HepG2 (cell line): ENCODE measurements around the gene PITHD1. TPM values are rescaled to one million over a fixed set of nuclear protein-coding genes. Genes with fewer than 3 reads are reported as not detected.

Source experiments
- ATAC-seq: fragments of 200-7000 bp; cut with Tn5 transposase; 3 replicates; pipeline ENCODE4 v1.9.1; 2020; ENCODE audit warnings: mild to moderate bottlenecking, moderate library complexity
- BruUV-seq: library from RNA; stranded (reverse); fragments of 400-500 nt; replicated peaks from 2 replicates; lab custom pipeline; 2021; lab: Mats Ljungman, UMichigan
- CTCF ChIA-PET: fragments of 300-600 bp; formaldehyde crosslinking; extraction: SDS; loops from one replicate; lab custom pipeline; 2021; ENCODE audit warnings: low total read pairs, inconsistent platforms, low intra/inter-chr PET ratio; lab: Yijun Ruan, JAX
- POLR2A ChIA-PET: fragments of 350-600 bp; sonication (Branson Sonifier 250); formaldehyde crosslinking; loops from one replicate; lab custom pipeline; 2020; ENCODE audit warnings: antibody characterized with exemption, inconsistent platforms; lab: Yijun Ruan, JAX
- DNase-seq: peaks from one replicate; pipeline ENCODE4 v3.0.0-alpha.2; 2015; ENCODE audit warnings: low spot score
- FAIRE-seq: peaks from 3 replicates; lab custom pipeline; 2011; peaks lifted over from hg19 to GRCh38; lab: Jason Lieb, UNC
- H2AFZ ChIP-seq: one replicate; pipeline ENCODE4 v1.6.1; 2011; ENCODE audit warnings: low read length, inconsistent platforms
- H3K27ac ChIP-seq: fragments of 300-600 bp; 3 replicates; pipeline ENCODE4 v1.8.0; 2011; ENCODE audit warnings: mixed run types, mild to moderate bottlenecking, mixed read lengths, low read length, inconsistent platforms; ENCODE audit not compliant: insufficient read depth; ENCODE audit errors: extremely low read length
- H3K27me3 ChIP-seq, 2 experiments: fragments of 200-600 bp in 1 of 2; 2 replicates in 1 of 2; 3 replicates in 1 of 2; pipeline versions ENCODE4 v1.6.0 to v1.8.0; 2011; ENCODE audit warnings: low read length in 2 of 2, mild to moderate bottlenecking in 2 of 2, moderate library complexity in 2 of 2, inconsistent platforms in 1 of 2; ENCODE audit not compliant: insufficient read depth in 2 of 2, control insufficient read depth in 1 of 2
- H3K36me3 ChIP-seq, 2 experiments: fragments of 200-600 bp in 1 of 2; replicated peaks in 1 of 2; 2 replicates in 1 of 2; 3 replicates in 1 of 2; pipeline versions ENCODE4 v1.5.1 to v1.8.0; 2011; ENCODE audit warnings: low read length in 2 of 2, inconsistent platforms in 1 of 2; ENCODE audit not compliant: insufficient read depth in 2 of 2, control insufficient read depth in 1 of 2
- H3K4me1 ChIP-seq: 2 replicates; pipeline ENCODE4 v1.5.1; 2012; ENCODE audit warnings: low read length, inconsistent platforms; ENCODE audit not compliant: insufficient read depth
- H3K4me2 ChIP-seq: 2 replicates; pipeline ENCODE4 v1.6.0; 2011; ENCODE audit warnings: low read depth, low read length, inconsistent platforms
- H3K4me3 ChIP-seq, 3 experiments: fragments of 200-600 bp in 1 of 3; sonication (generic), shearing (Covaris generic) in 1 of 3; replicated peaks in 1 of 3; 2 replicates each; pipeline ENCODE4 v1.5.1; 2011 to 2016; ENCODE audit warnings: low read length in 3 of 3, inconsistent platforms in 2 of 3, low read depth in 2 of 3, mild to moderate bottlenecking in 2 of 3, control low read depth in 1 of 3, mixed read lengths in 1 of 3; ENCODE audit not compliant: insufficient read depth in 1 of 3
- H3K79me2 ChIP-seq: one replicate; pipeline ENCODE4 v1.6.1; 2011; ENCODE audit warnings: low read length, inconsistent platforms; ENCODE audit not compliant: insufficient read depth
- H3K9ac ChIP-seq: 2 replicates; pipeline ENCODE4 v1.6.0; 2011; ENCODE audit warnings: mild to moderate bottlenecking, low read depth, low read length, inconsistent platforms; ENCODE audit not compliant: insufficient read depth
- H3K9me3 ChIP-seq: 2 replicates; pipeline ENCODE4 v1.5.1; 2012; ENCODE audit warnings: mild to moderate bottlenecking, low read length
- H4K20me1 ChIP-seq: 2 replicates; pipeline ENCODE4 v1.6.0; 2011; ENCODE audit warnings: inconsistent platforms, mild to moderate bottlenecking, low read length, moderate library complexity; ENCODE audit not compliant: insufficient read depth
- ATAD3A ChIP-seq: sonication (generic); formaldehyde crosslinking; IDR thresholded peaks from 2 replicates; pipeline ENCODE4 v1.4.0; 2020; ENCODE audit warnings: missing genetic modification reagents
- BRF2 ChIP-seq: sonication (generic); formaldehyde crosslinking; IDR thresholded peaks from 2 replicates; pipeline ENCODE4 v1.8.1; 2022; ENCODE audit warnings: mild to moderate bottlenecking, missing genetic modification reagents
- ETV6 ChIP-seq: sonication (generic); formaldehyde crosslinking; conservative IDR thresholded peaks from 2 replicates; pipeline ENCODE4 v1.4.0; 2020; ENCODE audit warnings: missing genetic modification reagents
- IRX3 ChIP-seq: sonication (generic); formaldehyde crosslinking; IDR thresholded peaks from 2 replicates; pipeline ENCODE4 v1.8.1; 2023; ENCODE audit warnings: mild to moderate bottlenecking, low read depth, missing genetic modification reagents, borderline replicate concordance
- JUND ChIP-seq: sonication (generic); formaldehyde crosslinking; IDR thresholded peaks from 2 replicates; pipeline ENCODE4 v1.8.0; 2022; ENCODE audit warnings: mild to moderate bottlenecking, missing genetic modification reagents
- KAT2B ChIP-seq: fragments of 150-350 bp; IDR thresholded peaks from 2 replicates; pipeline ENCODE4 v1.6.1; 2014; ENCODE audit warnings: low read depth, low read length, borderline replicate concordance
- KAT7 ChIP-seq: IDR thresholded peaks from 2 replicates; pipeline ENCODE4 v1.6.1; 2018; ENCODE audit warnings: borderline replicate concordance, missing compliant biosample characterization
- KLF9 ChIP-seq: IDR thresholded peaks from 2 replicates; pipeline ENCODE4 v1.6.1; 2016; ENCODE audit warnings: low read depth
- NKX3-1 ChIP-seq: sonication (generic); formaldehyde crosslinking; IDR thresholded peaks from 2 replicates; pipeline ENCODE4 v1.5.0; 2020; ENCODE audit warnings: missing genetic modification reagents
- NR2F1 ChIP-seq, 2 experiments: fragments of 450-650 bp in 1 of 2; formaldehyde crosslinking in 1 of 2; IDR thresholded peaks; 2 replicates each; pipeline versions ENCODE4 v1.5.0 to v1.6.1; 2016 to 2020; ENCODE audit warnings: mild to moderate bottlenecking in 1 of 2, missing compliant biosample characterization in 1 of 2, missing genetic modification reagents in 1 of 2, moderate library complexity in 1 of 2
- SALL2 ChIP-seq: sonication (generic); formaldehyde crosslinking; IDR thresholded peaks from 2 replicates; pipeline ENCODE4 v1.8.1; 2023; ENCODE audit warnings: mild to moderate bottlenecking, missing genetic modification reagents, inconsistent platforms
- SRSF9 ChIP-seq: fragments of 200-400 bp; formaldehyde crosslinking; IDR thresholded peaks from 2 replicates; pipeline ENCODE4 v1.6.1; 2018; ENCODE audit warnings: borderline replicate concordance, mild to moderate bottlenecking, low read depth, low read length; ENCODE audit not compliant: insufficient read depth, poor library complexity, severe bottlenecking
- TBL1XR1 ChIP-seq: fragments of 150-350 bp; IDR thresholded peaks from 2 replicates; pipeline ENCODE4 v1.6.1; 2014; ENCODE audit warnings: borderline replicate concordance, low read length; ENCODE audit not compliant: partially characterized antibody
- THAP7 ChIP-seq: sonication (generic); formaldehyde crosslinking; IDR thresholded peaks from 2 replicates; pipeline ENCODE4 v1.8.1; 2023; ENCODE audit warnings: mild to moderate bottlenecking, missing genetic modification reagents
- ZMYM3 ChIP-seq: sonication (generic); formaldehyde crosslinking; IDR thresholded peaks from 2 replicates; pipeline ENCODE4 v1.5.1; 2020; ENCODE audit warnings: mild to moderate bottlenecking, missing genetic modification reagents
- ZNF326 ChIP-seq: sonication (generic); formaldehyde crosslinking; IDR thresholded peaks from 2 replicates; pipeline ENCODE4 v1.4.0; 2020; ENCODE audit warnings: missing genetic modification reagents, borderline replicate concordance
- ZNF446 ChIP-seq: sonication (generic); formaldehyde crosslinking; IDR thresholded peaks from 2 replicates; pipeline ENCODE4 v1.5.0; 2020; ENCODE audit warnings: mild to moderate bottlenecking, missing genetic modification reagents
- ZNF501 ChIP-seq: sonication (generic); formaldehyde crosslinking; IDR thresholded peaks from 2 replicates; pipeline ENCODE4 v1.5.1; 2020; ENCODE audit warnings: mild to moderate bottlenecking, moderate library complexity, missing genetic modification reagents
- ZNF577 ChIP-seq: sonication (generic); formaldehyde crosslinking; IDR thresholded peaks from 2 replicates; pipeline ENCODE4 v1.4.0; 2020; ENCODE audit warnings: mild to moderate bottlenecking, low read depth, missing genetic modification reagents, borderline replicate concordance
- ZNF720 ChIP-seq: sonication (generic); formaldehyde crosslinking; IDR thresholded peaks from 2 replicates; pipeline ENCODE4 v1.4.0; 2020; ENCODE audit warnings: missing genetic modification reagents
- ZNF761 ChIP-seq: sonication (generic); formaldehyde crosslinking; conservative IDR thresholded peaks from 2 replicates; pipeline ENCODE4 v1.4.0; 2020; ENCODE audit warnings: mild to moderate bottlenecking, missing genetic modification reagents
- ZNF768 ChIP-seq: sonication (generic); formaldehyde crosslinking; IDR thresholded peaks from 2 replicates; pipeline ENCODE4 v1.4.0; 2020; ENCODE audit warnings: missing genetic modification reagents
- ZNF777 ChIP-seq: sonication (generic); formaldehyde crosslinking; IDR thresholded peaks from 2 replicates; pipeline ENCODE4 v1.4.0; 2020; ENCODE audit warnings: missing genetic modification reagents
- ZSCAN20 ChIP-seq: sonication (generic); formaldehyde crosslinking; IDR thresholded peaks from 2 replicates; pipeline ENCODE4 v1.4.0; 2020; ENCODE audit warnings: missing genetic modification reagents, mild to moderate bottlenecking, borderline replicate concordance
- WGBS: methylation state at CpG from one replicate; pipeline ENCODE4 v1.1.6; 2017; ENCODE audit warnings: low lambda C conversion rate; 5-methylcytosine and 5-hydroxymethylcytosine counted together
- in situ Hi-C: cut with HindIII; loops from 2 replicates; pipeline ENCODE4 v1.10.0; 2017; ENCODE audit warnings: low pct_unique_long_range_greater_than_20kb; ENCODE audit not compliant: extremely low pct_ligation_motif_present
- intact Hi-C: fragments of 100-400 bp; cut with micrococcal nuclease; formaldehyde crosslinking; loops from one replicate; pipeline ENCODE4 v1.10.0; 2022; ENCODE audit not compliant: unreplicated experiment
- polyA plus RNA-seq, 8 experiments: library from polyadenylated mRNA; depleted of rRNA in 3 of 8; stranded (reverse) in 7 of 8; unstranded in 1 of 8; fragments of >200 nt; fragmentation: Illumina TruSeq in 4 of 8; extraction: Trizol in 4 of 8; gene quantifications; 2 replicates each; pipeline versions ENCODE4 v1.2.1 to v1.2.3, GENCODE V29; 2011 to 2016; ENCODE audit warnings: low read depth in 4 of 8, missing spikeins in 1 of 8, mixed read lengths in 1 of 8; ENCODE audit not compliant: insufficient read depth in 1 of 8
- total RNA-seq, 5 experiments: library from RNA; depleted of rRNA; stranded (reverse); fragments of >200 nt; fragmentation: Illumina TruSeq; extraction: Trizol; gene quantifications; 2 replicates each; pipeline ENCODE4 v1.2.3, GENCODE V29; 2016; ENCODE audit warnings: low read depth in 1 of 5

The PITHD1 gene
- total and polyA plus RNA-seq, 2 of the 13 experiments (the other 11 are each of a cell fraction or from before 2014, with no cell fraction given), result 28.0 to 37.3 TPM

DNA sequence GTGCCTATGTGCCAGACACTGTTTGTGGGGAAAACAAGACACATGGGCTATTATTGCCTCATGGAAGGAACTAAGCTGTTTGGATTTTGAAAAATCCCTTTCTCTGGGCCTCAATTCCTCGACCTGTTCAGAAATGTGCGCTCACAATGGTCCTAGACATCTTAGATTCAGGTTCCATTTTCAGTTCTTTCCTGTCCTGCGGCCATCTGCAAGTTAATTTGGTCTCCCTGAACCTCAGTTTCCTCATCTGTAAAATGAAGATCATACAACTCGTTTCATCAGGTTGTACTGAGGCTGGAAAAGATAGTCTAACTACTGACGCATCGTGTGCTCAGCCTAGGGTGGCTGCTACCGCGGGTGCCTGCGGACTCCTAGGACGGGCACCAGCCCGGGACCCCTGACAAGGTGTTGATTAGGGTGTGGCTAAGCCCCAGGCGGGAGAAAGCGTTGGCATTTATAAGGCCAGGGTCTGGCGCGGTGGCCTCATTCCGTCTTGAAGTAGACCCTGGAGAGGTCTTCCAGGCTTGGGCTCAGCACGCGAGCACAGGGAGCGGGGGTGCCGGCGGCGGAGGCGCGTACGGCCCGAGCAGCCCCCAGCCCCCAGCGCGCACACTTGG is 35.4 kb upstream of the PITHD1 start:
- POLR2A ChIA-PET, result interaction anchor here (0.9 to 4.5 kb wide), 5 partner anchors 15 to 51 kb away, joined by 4 to 42 read pairs (median 18); partner anchors contain the start of genes PITHD1 and RPL11
- H4K20me1 ChIP-seq, result peaks cover 8% of the 10 kb centered on the region
- no peak for FAIRE-seq
- H3K79me2 ChIP-seq, result peaks cover 42% of the 10 kb centered on the region
- peak overlapping the region; percentile 81 to 98 (median 93) for H3K4me3 ChIP-seq
- CTCF ChIA-PET, result no interaction called here
- H3K4me1 ChIP-seq, result peaks cover 37% of the 10 kb centered on the region
- TSS peak; percentile 87 for BruUV-seq
- ATAC-seq, result peak; percentile 68
- no peak for DNase-seq
- peak overlapping the region; percentile 79 for H3K27ac ChIP-seq
- H3K9ac ChIP-seq, result peak overlapping the region; percentile 89
- no peak overlapping the region for H2AFZ ChIP-seq
- peaks cover 2 to 12% of the 10 kb centered on the region in 2 experiments; a peak in 1 of 5 replicates for H3K36me3 ChIP-seq
- no peaks in the 10 kb centered on the region for H3K9me3 ChIP-seq
- intact Hi-C loops, result loop anchor here (10.0 kb wide), 1 partner anchor 188 kb away; the partner anchor contains the start of gene ID3
- H3K27me3 ChIP-seq, result no peaks in the 10 kb centered on the region; a peak in 1 of 5 replicates
- WGBS, result 25% methylated on average over 11 of the region's 28 CpGs
- peak overlapping the region; percentile 92 for H3K4me2 ChIP-seq
- in situ Hi-C loops, result no loop called here
- TF ChIP-seq ZNF501 (CRISPR knock-in tag), result no peak
- TF ChIP-seq KLF9 (CRISPR knock-in tag), result no peak
- TF ChIP-seq IRX3 (CRISPR knock-in tag), result 0 out of 2 replicates have a peak, but pooled peaks have one; percentile 6
- no peak for TF ChIP-seq THAP7
- TF ChIP-seq ZMYM3 (CRISPR knock-in tag), result no peak
- no peak for TF ChIP-seq JUND (CRISPR knock-in tag)
- no peak for TF ChIP-seq ZNF577 (CRISPR knock-in tag)
- no peak for TF ChIP-seq ATAD3A (CRISPR knock-in tag)
- no peak for TF ChIP-seq ZSCAN20 (CRISPR knock-in tag)
- TF ChIP-seq KAT7 (CRISPR knock-in tag), result no peak
- TF ChIP-seq ZNF446 (CRISPR knock-in tag), result no peak
- TF ChIP-seq SRSF9, result no peak
- no peak for TF ChIP-seq ZNF768 (CRISPR knock-in tag)
- no peak for TF ChIP-seq ZNF777
- TF ChIP-seq ZNF720, result no peak
- TF ChIP-seq NR2F1 (CRISPR knock-in tag; IDR thresholded peaks at IDR 0.05), result no peak
- TF ChIP-seq ZNF326 (CRISPR knock-in tag), result no peak
- TF ChIP-seq SALL2 (CRISPR knock-in tag), result no peak; the same call in 1 of the 2 replicates
- no peak for TF ChIP-seq ZNF761 (CRISPR knock-in tag)
- no peak for TF ChIP-seq ETV6 (CRISPR knock-in tag)
- TF ChIP-seq TBL1XR1, result no peak
- TF ChIP-seq BRF2 (CRISPR knock-in tag), result peak; percentile 75; the same call in 1 of the 2 replicates
- TF ChIP-seq KAT2B, result no peak
- no peak for TF ChIP-seq NKX3-1 (CRISPR knock-in tag)
